Prostate gland (tissue), 2 donors: ENCODE measurements around the gene KCNG2. TPM values are rescaled to one million over a fixed set of nuclear protein-coding genes. Genes with fewer than 3 reads are reported as not detected.
"Not testable (repeated sequence)": the region's sequence is repeated elsewhere in the genome, so short reads cannot be mapped to it uniquely, and the experiment has no call there.

Experiments used
- DNase-seq: peaks from one replicate; pipeline ENCODE4 v3.0.0-alpha.2; 2019; ENCODE audit warnings: low spot score
- H3K27ac ChIP-seq, 2 donors: fragments of 200-600 bp; sonication (generic); 2 replicates each; pipeline ENCODE4 v1.5.1; 2017 to 2019
- H3K27me3 ChIP-seq: fragments of 200-600 bp; sonication (generic); replicated peaks from 2 replicates; pipeline ENCODE4 v1.5.1; 2019; ENCODE audit not compliant: insufficient read depth
- H3K36me3 ChIP-seq, 2 donors: fragments of 200-600 bp; sonication (generic); 1 replicate in 1 of 2; 2 replicates in 1 of 2; pipeline versions ENCODE4 v1.5.1 to v1.8.1; 2017 to 2019
- H3K4me1 ChIP-seq: fragments of 200-600 bp; sonication (generic); replicated peaks from 2 replicates; pipeline ENCODE4 v1.5.1; 2019
- H3K4me3 ChIP-seq, 2 donors: fragments of 200-600 bp; sonication (generic); 2 replicates each; pipeline ENCODE4 v1.5.1; 2017 to 2019
- H3K9me3 ChIP-seq: fragments of 200-600 bp; sonication (generic); 2 replicates; pipeline ENCODE4 v1.5.1; 2017
- CTCF ChIP-seq, 4 experiments: fragments of 200-600 bp in 2 of 4; fragments of 450-650 bp in 2 of 4; sonication (generic) in 2 of 4; IDR thresholded peaks; 1 replicate in 3 of 4; 2 replicates in 1 of 4; pipeline ENCODE4 v1.5.1; 2016 to 2019; ENCODE audit warnings: antibody characterized with exemption in 4 of 4, mild to moderate bottlenecking in 2 of 4, moderate library complexity in 2 of 4
- POLR2A ChIP-seq: fragments of 450-650 bp; IDR thresholded peaks from one replicate; pipeline ENCODE4 v1.6.1; 2016; ENCODE audit warnings: antibody characterized with exemption, mild to moderate bottlenecking
- POLR2AphosphoS5 ChIP-seq: sonication (generic); formaldehyde crosslinking; IDR thresholded peaks from one replicate; pipeline ENCODE4 v1.6.1; 2017; ENCODE audit warnings: antibody characterized with exemption
- WGBS: methylation state at CpG from one replicate; pipeline ENCODE4 v1.1.5; 2018; 5-methylcytosine and 5-hydroxymethylcytosine counted together
- intact Hi-C: fragments of 100-400 bp; cut with DNase I; formaldehyde crosslinking; loops from one replicate; pipeline ENCODE4 v1.14.2; 2022
- total RNA-seq, 2 donors: library from RNA; depleted of rRNA; stranded (reverse); fragments of >200 nt; gene quantifications; one replicate each; pipeline ENCODE4 v1.1.0, GENCODE V29; 2016

Gene KCNG2
- total RNA-seq = 1 to 10 TPM in 1 of 2 donors, not detected in 1; 3.7 TPM

GRCh38 chr18:79797518-79798345 lies at the start of gene KCNG2:
Gene KCNG2 (plus strand): TSS chr18:79797938. CDS start chr18:79863668, 65,730 bp downstream.
- DNase-seq = no peak
- Histone ChIP-seq H3K27ac (no peak within 1 kb of the TSS), H3K27me3 (peaks cover 16% of the 10 kb centered on the region)

GRCh38 chr18:79748321-79749180 lies 49.2 kb upstream of the KCNG2 start:
- intact Hi-C loops = no loop called here
- 87% methylated on average over 33 of the region's 36 CpGs for WGBS
- Histone ChIP-seq H3K36me3 (peaks cover 0 to 2% of the 10 kb centered on the region in 2 donors), H3K9me3 (no peaks in the 10 kb centered on the region), H3K4me1 (no peaks in the 10 kb centered on the region), H3K4me3 (no peak overlapping the region), H3K27ac (no peak overlapping the region), H3K27me3 (no peaks in the 10 kb centered on the region)
- no peak for TF ChIP-seq POLR2A
- TF ChIP-seq CTCF (IDR thresholded peaks at IDR 0.05) = no peak
- TF ChIP-seq POLR2AphosphoS5 = no peak
- DNase-seq = no peak

More at GRCh38 chr18:79797518-79798345, at the start of gene KCNG2:
- H3K36me3 ChIP-seq = no peaks in the 10 kb centered on the region
- no peak for TF ChIP-seq POLR2AphosphoS5
- peak in 3 of 4 experiments; percentile 8 to 36 (median 32) for TF ChIP-seq CTCF (IDR thresholded peaks at IDR 0.05)
- whole genome bisulfite sequencing = 4% methylated on average over 61 of the region's 92 CpGs
- peaks cover 11% of the 10 kb centered on the region for H3K4me1 ChIP-seq
- intact Hi-C loops = no loop called here
- H3K4me3 ChIP-seq = peak within 1 kb of the TSS; percentile 9 to 32
- no peaks in the 10 kb centered on the region for H3K9me3 ChIP-seq

- no peaks in the 10 kb centered on the region for H3K27me3 ChIP-seq
- intact Hi-C loops = no loop called here
- H3K36me3 ChIP-seq = peaks cover 0 to 9% of the 10 kb centered on the region in 2 donors
- no peaks in the 10 kb centered on the region for H3K9me3 ChIP-seq
- no peaks in the 10 kb centered on the region for H3K4me1 ChIP-seq
- H3K27ac ChIP-seq = no peak overlapping the region
- 86% methylated on average over 49 of the region's 49 CpGs for WGBS
- no peak overlapping the region for H3K4me3 ChIP-seq
- no peak for DNase-seq
- TF ChIP-seq CTCF (IDR thresholded peaks at IDR 0.05) (no peak), POLR2AphosphoS5 (no peak), POLR2A (no peak)
These were observed 48.2 kb upstream of the KCNG2 start for GRCh38 chr18:79749251-79750191.

- 49% methylated on average over 13 of the region's 13 CpGs for WGBS
These were observed 46.7 kb upstream of the KCNG2 start for GRCh38 chr18:79750980-79751571.

GRCh38 chr18:79751918-79752578 lies 45.7 kb upstream of the KCNG2 start:
- H3K27ac ChIP-seq, H3K9me3 ChIP-seq, intact Hi-C loops, H3K4me3 ChIP-seq, DNase-seq, H3K4me1 ChIP-seq, H3K27me3 ChIP-seq: not testable (repeated sequence)
- WGBS = 73% methylated on average over 16 of the region's 20 CpGs
- H3K36me3 ChIP-seq = peaks cover 0 to 13% of the 10 kb centered on the region in 2 donors

More at GRCh38 chr18:79750980-79751571, 46.7 kb upstream of the KCNG2 start:
- Histone ChIP-seq H3K4me3 (no peak overlapping the region), H3K27me3 (no peaks in the 10 kb centered on the region), H3K9me3 (no peaks in the 10 kb centered on the region), H3K27ac (peak overlapping the region in 1 of 2 donors; percentile 39), H3K36me3 (peaks cover 0 to 13% of the 10 kb centered on the region in 2 donors), H3K4me1 (no peaks in the 10 kb centered on the region)
- peak; percentile 59 for DNase-seq
- no peak for TF ChIP-seq POLR2A
- TF ChIP-seq CTCF (IDR thresholded peaks at IDR 0.05) = no peak
- intact Hi-C loops = no loop called here

GRCh38 chr18:79752946-79753345 lies 44.8 kb upstream of the KCNG2 start:
- H3K4me3 ChIP-seq, H3K27ac ChIP-seq, H3K4me1 ChIP-seq, H3K9me3 ChIP-seq, DNase-seq, intact Hi-C loops, H3K27me3 ChIP-seq: not testable (repeated sequence)
- peaks cover 0 to 13% of the 10 kb centered on the region in 2 donors for H3K36me3 ChIP-seq
- 89% methylated on average over 5 of the region's 8 CpGs for WGBS
